ENCODE measurements around the gene FTSJ1.

The FTSJ1 gene

DNA sequence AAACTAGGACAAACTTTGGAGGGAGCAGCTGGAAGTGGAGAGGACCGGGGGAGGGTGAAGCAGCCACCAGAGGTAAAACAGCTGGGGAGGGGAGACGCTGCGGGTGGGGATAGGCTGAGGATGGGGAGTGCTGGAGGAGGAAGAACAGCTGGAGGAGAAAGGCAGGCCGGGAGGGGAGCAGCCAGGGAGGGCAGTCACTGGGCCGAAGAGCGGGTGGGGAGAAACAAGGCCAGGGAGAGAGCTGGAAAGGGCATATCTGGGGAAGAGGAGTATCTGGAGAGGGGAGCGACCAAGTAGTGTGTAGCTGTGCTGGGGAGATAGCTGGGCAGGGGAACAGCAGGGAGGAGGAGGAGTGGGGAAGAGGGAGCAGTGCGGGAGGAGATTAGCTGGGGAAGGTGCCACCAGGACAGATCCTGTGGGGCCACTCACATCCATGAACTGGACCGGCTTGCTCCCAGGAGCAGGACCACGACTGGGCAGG lies 8.7 kb upstream of the FTSJ1 start:
- FAIRE-seq (no peak), DNase-seq (ENCODE audit: insufficient read length, low spot score) (no peak)
- TF ChIP-seq, protein P1, sequence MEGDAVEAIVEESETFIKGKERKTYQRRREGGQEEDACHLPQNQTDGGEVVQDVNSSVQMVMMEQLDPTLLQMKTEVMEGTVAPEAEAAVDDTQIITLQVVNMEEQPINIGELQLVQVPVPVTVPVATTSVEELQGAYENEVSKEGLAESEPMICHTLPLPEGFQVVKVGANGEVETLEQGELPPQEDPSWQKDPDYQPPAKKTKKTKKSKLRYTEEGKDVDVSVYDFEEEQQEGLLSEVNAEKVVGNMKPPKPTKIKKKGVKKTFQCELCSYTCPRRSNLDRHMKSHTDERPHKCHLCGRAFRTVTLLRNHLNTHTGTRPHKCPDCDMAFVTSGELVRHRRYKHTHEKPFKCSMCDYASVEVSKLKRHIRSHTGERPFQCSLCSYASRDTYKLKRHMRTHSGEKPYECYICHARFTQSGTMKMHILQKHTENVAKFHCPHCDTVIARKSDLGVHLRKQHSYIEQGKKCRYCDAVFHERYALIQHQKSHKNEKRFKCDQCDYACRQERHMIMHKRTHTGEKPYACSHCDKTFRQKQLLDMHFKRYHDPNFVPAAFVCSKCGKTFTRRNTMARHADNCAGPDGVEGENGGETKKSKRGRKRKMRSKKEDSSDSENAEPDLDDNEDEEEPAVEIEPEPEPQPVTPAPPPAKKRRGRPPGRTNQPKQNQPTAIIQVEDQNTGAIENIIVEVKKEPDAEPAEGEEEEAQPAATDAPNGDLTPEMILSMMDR (IDR thresholded peaks at IDR 0.05; ENCODE audit: insufficient read depth, missing control alignments), result no peak

GRCh38 chrX:48468247-48468671 lies 7.7 kb upstream of the FTSJ1 start:
- TF ChIP-seq, protein P1 (IDR thresholded peaks at IDR 0.05; ENCODE audit: insufficient read depth, missing control alignments), result no peak
- no peak for DNase-seq (ENCODE audit: insufficient read length, low spot score)
- FAIRE-seq, result no peak

- FAIRE-seq (no peak), DNase-seq (ENCODE audit: insufficient read length, low spot score) (no peak)
- TF ChIP-seq, protein P1 (IDR thresholded peaks at IDR 0.05; ENCODE audit: insufficient read depth, missing control alignments), result peak; percentile 51
Measured at GRCh38 chrX:48468693-48469691, 7.0 kb upstream of the FTSJ1 start.

DNA sequence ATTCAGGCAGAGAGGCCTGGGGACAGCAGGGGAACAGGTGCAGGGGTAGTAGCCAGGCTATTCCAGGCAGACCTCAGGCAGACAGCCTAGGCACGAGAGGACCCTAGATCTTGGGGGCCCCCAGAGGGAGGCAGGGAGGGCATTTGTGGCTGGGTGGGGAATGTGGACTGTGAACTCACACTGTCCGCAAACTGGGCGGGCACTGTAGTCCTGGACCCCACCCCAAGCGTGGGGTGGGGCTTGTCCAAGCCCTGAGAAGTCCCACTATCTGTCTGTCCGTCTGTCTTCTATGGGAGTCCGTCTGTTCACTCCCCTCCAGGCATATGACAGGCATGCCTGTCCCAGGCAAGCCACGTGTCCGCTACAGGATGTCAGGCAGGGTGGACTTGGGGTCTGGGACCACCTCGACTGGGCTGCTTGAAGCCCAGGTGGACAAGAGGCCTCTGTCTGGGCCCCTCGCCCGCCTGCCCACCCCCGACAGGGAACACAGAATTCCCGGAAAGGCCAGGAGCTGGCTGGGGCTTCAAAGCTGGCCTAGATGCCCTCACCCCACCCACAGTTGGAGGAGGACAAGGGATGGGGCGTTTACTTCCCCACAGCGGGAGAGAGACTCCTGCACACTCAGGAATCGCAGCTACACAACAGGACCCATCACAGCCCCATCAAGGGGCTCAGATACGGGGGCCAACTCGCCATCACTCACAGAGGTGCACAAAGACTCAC lies 5.7 kb upstream of the FTSJ1 start, which contains the start of gene SLC38A5:
Gene SLC38A5, minus strand, starts transcription at position 151 of the 723 bp plus-strand sequence. CDS start 2,336 bp downstream, outside the sequence.
- TF ChIP-seq, protein P1 (IDR thresholded peaks at IDR 0.05; ENCODE audit: insufficient read depth, missing control alignments), result no peak
- no peak for FAIRE-seq

DNA sequence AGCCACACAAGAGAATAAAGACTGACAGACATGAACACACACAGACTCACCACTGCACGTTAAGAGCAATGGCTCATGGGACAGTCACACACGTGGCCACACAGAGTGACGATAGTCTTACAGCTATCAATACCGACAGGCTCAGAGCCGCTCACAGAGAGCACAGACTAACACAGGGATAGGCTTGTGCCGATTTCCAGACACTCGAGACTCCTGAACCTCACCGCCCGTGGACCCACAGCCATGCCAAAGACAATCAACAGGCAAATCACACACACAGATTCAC lies 5.2 kb upstream of the FTSJ1 start:
- DNase-seq (ENCODE audit: insufficient read length, low spot score) (no peak), FAIRE-seq (no peak)
- TF ChIP-seq, protein P1 (IDR thresholded peaks at IDR 0.05; ENCODE audit: insufficient read depth, missing control alignments), result no peak

More for the DNA sequence above, 5.7 kb upstream of the FTSJ1 start, which contains the start of gene SLC38A5:
- no peak for DNase-seq (ENCODE audit: insufficient read length, low spot score)

DNA sequence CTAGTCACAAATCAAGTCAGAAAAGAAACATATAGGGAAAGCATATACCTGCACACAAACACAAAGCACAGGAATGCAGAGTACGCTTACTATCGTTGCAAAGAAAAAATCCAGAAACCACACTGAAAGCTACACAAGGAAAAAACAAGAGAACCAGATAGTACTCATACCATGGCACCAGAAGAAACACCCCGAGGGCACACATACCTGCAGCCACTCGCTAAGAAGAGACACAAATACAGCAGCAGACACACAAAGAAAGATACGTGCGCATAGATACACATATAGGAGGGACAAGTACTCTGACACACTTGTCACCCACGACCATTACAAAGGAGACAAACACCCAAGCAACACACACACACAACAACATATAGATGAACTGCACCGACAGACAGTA lies 4.5 kb upstream of the FTSJ1 start:
- TF ChIP-seq, protein P1 (IDR thresholded peaks at IDR 0.05; ENCODE audit: insufficient read depth, missing control alignments), result no peak
- FAIRE-seq, result no peak

More for the DNA sequence above, 4.5 kb upstream of the FTSJ1 start:
- no peak for DNase-seq (ENCODE audit: insufficient read length, low spot score)

Measured in D721Med (cell line).